Pons (tissue), 1 donor: ENCODE measurements around the gene RAPGEF3.

Experiments used
- DNase-seq: peaks from one replicate; pipeline ENCODE4 v3.0.0-alpha.2; 2016; ENCODE audit warnings: low spot score

Gene RAPGEF3

GRCh38 chr12:47686645-47687240 lies 71.9 kb downstream of the RAPGEF3 start:
- peak; percentile 60 for DNase-seq
